Hippocampal formation (tissue), 2 donors: ENCODE measurements around the gene ENGASE.

ENCODE experiments used
- DNase-seq, 2 donors: peaks; one replicate each; lab custom pipeline; 2025; lab: John Stamatoyannopoulos, UW

ENGASE gene

GRCh38 chr17:79135628-79136405 lies 61.2 kb downstream of the ENGASE start:
- DNase-seq, result no peak
